HL-60 (cell line): ENCODE data around the gene SLFN12.

Experiments used
- GABPA ChIP-seq: IDR thresholded peaks from 2 replicates; pipeline ENCODE4 v1.6.1; 2012; ENCODE audit warnings: low read depth
- POLR2AphosphoS5 ChIP-seq: IDR thresholded peaks from 2 replicates; pipeline ENCODE4 v1.6.1; 2012; ENCODE audit warnings: low read depth
- TF ChIP-seq, protein P1 (sequence below): IDR thresholded peaks from one replicate; pipeline ENCODE4 v1.5.1; 2011; ENCODE audit warnings: low read length, control low read depth, inconsistent platforms; ENCODE audit not compliant: insufficient read depth
- TF ChIP-seq, protein P2 (sequence below): IDR thresholded peaks from 2 replicates; pipeline ENCODE4 v1.6.1; 2012; ENCODE audit warnings: low read depth; ENCODE audit not compliant: insufficient replicate concordance

DNA sequence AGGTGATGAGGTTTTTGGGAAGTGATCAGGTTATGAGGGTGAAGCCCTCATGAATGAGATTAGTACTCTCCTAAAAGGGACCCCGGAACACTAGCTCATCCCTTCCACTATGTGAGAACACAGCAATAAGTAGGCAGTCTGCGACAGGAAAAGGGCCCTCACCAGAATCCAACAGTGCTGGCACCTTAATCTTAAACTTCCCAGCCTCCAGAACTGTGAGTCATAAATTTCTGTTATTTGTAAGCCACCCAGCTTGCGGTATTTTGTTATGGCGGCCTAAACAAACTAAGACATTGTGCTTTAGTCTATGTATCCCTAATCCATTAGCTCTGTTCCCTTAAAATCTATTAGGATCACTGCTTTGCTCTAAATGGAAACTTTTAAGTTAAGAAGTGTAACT lies 8.5 kb downstream of the SLFN12 start:
- TF ChIP-seq, protein P1, sequence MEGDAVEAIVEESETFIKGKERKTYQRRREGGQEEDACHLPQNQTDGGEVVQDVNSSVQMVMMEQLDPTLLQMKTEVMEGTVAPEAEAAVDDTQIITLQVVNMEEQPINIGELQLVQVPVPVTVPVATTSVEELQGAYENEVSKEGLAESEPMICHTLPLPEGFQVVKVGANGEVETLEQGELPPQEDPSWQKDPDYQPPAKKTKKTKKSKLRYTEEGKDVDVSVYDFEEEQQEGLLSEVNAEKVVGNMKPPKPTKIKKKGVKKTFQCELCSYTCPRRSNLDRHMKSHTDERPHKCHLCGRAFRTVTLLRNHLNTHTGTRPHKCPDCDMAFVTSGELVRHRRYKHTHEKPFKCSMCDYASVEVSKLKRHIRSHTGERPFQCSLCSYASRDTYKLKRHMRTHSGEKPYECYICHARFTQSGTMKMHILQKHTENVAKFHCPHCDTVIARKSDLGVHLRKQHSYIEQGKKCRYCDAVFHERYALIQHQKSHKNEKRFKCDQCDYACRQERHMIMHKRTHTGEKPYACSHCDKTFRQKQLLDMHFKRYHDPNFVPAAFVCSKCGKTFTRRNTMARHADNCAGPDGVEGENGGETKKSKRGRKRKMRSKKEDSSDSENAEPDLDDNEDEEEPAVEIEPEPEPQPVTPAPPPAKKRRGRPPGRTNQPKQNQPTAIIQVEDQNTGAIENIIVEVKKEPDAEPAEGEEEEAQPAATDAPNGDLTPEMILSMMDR: no peak
- TF ChIP-seq POLR2AphosphoS5 (no peak), GABPA (no peak)
- TF ChIP-seq, protein P2, sequence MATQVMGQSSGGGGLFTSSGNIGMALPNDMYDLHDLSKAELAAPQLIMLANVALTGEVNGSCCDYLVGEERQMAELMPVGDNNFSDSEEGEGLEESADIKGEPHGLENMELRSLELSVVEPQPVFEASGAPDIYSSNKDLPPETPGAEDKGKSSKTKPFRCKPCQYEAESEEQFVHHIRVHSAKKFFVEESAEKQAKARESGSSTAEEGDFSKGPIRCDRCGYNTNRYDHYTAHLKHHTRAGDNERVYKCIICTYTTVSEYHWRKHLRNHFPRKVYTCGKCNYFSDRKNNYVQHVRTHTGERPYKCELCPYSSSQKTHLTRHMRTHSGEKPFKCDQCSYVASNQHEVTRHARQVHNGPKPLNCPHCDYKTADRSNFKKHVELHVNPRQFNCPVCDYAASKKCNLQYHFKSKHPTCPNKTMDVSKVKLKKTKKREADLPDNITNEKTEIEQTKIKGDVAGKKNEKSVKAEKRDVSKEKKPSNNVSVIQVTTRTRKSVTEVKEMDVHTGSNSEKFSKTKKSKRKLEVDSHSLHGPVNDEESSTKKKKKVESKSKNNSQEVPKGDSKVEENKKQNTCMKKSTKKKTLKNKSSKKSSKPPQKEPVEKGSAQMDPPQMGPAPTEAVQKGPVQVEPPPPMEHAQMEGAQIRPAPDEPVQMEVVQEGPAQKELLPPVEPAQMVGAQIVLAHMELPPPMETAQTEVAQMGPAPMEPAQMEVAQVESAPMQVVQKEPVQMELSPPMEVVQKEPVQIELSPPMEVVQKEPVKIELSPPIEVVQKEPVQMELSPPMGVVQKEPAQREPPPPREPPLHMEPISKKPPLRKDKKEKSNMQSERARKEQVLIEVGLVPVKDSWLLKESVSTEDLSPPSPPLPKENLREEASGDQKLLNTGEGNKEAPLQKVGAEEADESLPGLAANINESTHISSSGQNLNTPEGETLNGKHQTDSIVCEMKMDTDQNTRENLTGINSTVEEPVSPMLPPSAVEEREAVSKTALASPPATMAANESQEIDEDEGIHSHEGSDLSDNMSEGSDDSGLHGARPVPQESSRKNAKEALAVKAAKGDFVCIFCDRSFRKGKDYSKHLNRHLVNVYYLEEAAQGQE: no peak
